ENCODE measurements around the gene RAPGEF3. TPM values are rescaled to one million over a fixed set of nuclear protein-coding genes. Genes with fewer than 3 reads are reported as not detected.

RAPGEF3 gene
- total RNA-seq, 2 donors from 2014 or later, result 1.1 to 2.7 TPM

DNA sequence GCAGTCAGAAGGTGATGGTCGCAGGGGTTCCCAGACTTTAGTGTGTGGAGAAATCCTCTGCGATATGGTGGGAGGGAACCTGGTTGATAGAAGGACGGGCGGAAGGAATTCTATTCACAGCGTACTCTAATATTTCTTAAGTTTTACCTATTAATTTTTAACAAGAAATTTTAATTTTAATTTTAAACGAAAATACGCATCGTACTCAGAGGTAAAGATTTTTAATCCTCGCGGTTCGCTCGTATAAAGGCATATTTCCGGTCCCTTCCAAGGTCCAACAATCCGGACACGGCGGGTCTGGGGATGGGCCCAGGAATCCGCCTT is 14.0 kb upstream of the RAPGEF3 start:
- DNase-seq (ENCODE audit: low spot score in 2 of 2) (no peak), ATAC-seq (no peak)
- Mint-ChIP-seq H3K36me3 (no peaks in the 10 kb centered on the region), H3K27ac (peak overlapping the region in 1 of 2 donors; percentile 81), H3K9me3 (no peaks in the 10 kb centered on the region)

DNA sequence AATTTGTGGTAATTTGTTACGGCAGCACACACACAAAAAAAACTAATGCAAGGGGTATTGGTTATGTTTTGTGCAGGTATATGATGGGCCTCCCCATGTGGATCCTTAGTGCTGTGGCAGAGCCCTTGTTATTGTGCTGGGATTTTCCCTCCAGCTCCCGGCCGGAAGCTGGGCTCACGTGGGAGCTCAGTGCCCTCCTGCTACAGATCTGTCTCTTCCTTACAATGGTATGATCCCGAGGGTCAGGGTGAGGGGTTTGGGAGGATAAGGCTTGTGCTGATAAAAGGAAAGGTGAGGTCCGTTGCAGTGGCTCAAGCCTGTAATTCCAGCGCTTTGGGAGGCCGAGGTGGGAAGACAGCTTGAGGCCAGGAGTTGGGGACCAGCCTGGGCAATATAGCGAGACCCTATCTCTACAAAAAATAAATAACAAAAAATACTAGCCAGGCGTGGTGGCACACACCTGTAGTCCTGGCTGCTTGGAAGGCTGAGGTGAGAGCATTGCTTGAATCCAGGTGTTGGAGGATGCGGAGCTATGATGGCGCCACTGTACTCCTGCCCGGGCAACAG is 13.5 kb upstream of the RAPGEF3 start:
- Mint-ChIP-seq H3K36me3 (no peaks in the 10 kb centered on the region), H3K9me3 (no peaks in the 10 kb centered on the region), H3K27ac (peak overlapping the region in 1 of 2 donors; percentile 81)
- DNase-seq (ENCODE audit: low spot score in 2 of 2), result no peak
- no peak for ATAC-seq

DNA sequence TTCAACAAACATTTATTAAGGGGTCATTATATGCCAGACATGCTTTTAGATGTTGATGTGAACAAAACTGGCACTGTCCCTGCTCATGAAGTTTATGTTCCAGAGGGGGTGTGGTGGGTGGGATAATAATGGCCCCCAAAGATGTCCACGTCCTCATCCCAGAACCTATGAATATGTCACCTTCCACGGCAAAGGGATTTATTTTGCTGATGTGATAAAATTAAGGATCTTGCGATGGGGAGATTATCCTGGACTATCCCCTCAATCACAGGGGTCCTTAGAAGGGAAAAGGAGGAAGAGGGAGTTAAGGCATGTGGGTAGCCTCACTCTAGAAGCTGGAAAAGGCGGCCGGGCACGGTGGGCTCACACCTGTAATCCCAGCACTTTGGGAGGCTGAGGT is 12.6 kb upstream of the RAPGEF3 start:
- DNase-seq (ENCODE audit: low spot score in 2 of 2), result no peak
- H3K36me3 Mint-ChIP-seq, result no peaks in the 10 kb centered on the region
- H3K27ac Mint-ChIP-seq, result no peak overlapping the region
- H3K9me3 Mint-ChIP-seq, result no peaks in the 10 kb centered on the region
- no peak for ATAC-seq

DNA sequence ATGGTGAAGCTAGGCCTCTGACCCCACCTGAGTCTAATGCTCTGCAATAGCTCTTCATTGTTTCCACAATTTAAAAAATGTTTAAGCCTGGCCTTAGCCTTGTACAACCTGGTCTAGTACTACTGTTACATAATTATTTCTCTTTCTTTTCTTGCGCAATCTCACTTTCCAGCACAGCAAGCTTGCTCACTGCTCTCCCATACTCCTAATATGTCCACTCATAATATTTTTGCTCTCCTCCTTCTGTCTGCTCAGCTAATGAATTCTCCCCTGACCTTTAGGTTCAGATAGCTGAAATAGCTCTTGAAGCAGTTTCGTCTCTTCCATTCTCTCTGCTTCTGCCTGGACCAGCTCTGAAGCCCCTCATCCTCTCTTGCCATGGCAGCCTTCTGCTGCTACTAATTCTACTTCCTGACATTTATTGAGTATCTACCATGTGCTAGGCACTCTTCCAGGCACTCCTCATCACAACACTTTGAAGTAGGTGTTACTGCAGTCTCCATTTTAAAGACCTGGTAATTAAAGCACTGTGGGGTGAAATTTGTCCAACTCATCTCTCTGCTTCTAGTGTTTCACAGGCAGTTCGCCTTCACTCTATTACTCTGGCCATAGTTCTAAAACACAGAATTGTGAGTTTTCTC is 11.5 kb upstream of the RAPGEF3 start:
- no peak for ATAC-seq
- H3K9me3 Mint-ChIP-seq, result no peaks in the 10 kb centered on the region
- no peak overlapping the region for H3K27ac Mint-ChIP-seq
- H3K36me3 Mint-ChIP-seq, result no peaks in the 10 kb centered on the region
- DNase-seq (ENCODE audit: low spot score in 2 of 2), result no peak

DNA sequence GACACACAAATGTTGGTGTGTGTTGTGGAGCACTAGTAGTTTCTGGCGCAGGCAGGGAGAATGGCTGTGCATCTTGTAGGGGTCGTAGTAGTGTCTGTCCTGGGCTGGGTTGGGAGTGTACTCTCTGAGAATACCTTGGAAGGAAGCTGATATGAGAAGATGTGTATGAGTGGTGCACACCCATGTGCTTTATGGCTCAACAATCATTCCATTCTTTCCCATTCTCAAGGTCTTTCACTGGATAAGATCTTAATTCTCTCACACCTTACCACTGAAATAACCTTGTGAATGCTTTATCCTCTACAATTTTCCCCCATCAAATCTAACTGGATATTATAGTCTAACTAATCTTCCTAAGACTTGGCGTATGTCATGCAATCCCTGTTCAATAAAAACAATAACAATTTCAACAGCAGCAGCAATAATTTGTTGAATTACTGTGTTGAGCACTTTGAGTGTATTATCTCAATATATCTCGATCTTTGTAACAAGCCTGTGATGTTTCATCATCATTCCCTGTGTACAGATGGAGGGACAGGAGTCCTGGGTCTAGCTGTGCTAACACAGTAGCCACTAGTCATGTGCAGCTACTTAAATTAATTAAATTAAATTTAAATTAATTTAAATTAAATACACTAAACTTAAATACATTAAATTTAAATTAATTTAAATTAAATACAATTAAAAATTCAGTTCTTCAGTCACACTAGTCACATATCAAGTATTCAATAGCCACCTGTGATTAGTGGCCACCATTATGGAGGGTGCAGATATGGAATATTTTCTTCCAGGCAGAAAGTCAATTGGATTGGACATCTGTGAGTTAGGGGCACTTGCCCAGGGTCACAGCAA is 10.8 kb upstream of the RAPGEF3 start:
- no peak for DNase-seq (ENCODE audit: low spot score in 2 of 2)
- Mint-ChIP-seq H3K9me3 (no peaks in the 10 kb centered on the region), H3K27ac (no peak overlapping the region), H3K36me3 (no peaks in the 10 kb centered on the region)
- no peak for ATAC-seq

DNA sequence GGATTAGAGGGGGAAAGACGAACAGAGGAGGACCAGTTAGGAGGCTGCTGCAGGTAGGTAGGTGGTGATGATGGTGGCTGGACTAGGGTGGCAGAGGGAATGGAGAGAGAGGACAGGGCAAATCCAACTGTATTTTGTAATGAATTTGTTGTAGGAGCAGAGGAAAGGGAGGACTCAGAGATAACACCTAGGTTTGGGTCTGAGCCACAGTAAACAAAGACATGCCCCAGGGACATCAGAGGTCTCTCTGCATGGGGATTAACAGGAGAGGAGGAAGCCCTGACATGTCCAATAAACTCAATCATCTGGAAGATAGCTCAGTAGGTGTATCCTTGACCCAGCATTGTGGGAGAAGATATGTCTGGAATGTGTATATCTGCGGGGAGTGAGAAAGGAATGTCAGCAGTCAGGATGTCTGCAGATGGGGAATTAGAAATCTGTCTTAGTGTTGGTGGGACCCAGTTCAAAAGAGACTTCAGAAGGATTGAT is 9.7 kb upstream of the RAPGEF3 start:
- Mint-ChIP-seq H3K27ac (no peak overlapping the region), H3K9me3 (no peaks in the 10 kb centered on the region), H3K36me3 (no peaks in the 10 kb centered on the region)
- ATAC-seq (no peak), DNase-seq (ENCODE audit: low spot score in 2 of 2) (no peak)

DNA sequence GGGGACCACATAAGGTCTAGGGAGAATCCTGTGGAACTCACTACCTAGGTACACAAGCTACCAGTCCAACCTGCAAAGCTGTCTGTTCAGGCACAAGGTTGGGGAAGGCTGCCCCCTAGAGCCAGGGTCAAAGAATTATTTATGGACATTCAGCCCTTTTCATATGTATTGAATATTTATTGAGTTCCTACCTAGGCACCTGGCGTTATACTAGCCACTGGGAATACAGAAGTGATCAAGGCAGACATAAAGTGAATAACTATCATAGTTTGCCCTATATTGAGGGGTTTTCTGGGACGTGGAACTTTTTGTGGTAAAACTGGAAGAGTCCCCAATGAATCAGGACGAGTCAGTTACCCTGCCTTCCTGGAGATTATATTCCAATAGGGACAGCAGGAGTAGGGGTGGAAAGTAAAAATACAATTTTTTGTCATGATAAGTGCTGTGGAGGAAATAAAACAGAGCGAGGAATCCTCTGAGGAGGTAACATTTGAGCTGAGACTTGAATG is 8.6 kb upstream of the RAPGEF3 start:
- Mint-ChIP-seq H3K36me3 (no peaks in the 10 kb centered on the region), H3K9me3 (no peaks in the 10 kb centered on the region), H3K27ac (no peak overlapping the region)
- DNase-seq (ENCODE audit: low spot score in 2 of 2), result peak in 1 of 2 donors; percentile 79
- peak; percentile 61 to 78 for ATAC-seq

DNA sequence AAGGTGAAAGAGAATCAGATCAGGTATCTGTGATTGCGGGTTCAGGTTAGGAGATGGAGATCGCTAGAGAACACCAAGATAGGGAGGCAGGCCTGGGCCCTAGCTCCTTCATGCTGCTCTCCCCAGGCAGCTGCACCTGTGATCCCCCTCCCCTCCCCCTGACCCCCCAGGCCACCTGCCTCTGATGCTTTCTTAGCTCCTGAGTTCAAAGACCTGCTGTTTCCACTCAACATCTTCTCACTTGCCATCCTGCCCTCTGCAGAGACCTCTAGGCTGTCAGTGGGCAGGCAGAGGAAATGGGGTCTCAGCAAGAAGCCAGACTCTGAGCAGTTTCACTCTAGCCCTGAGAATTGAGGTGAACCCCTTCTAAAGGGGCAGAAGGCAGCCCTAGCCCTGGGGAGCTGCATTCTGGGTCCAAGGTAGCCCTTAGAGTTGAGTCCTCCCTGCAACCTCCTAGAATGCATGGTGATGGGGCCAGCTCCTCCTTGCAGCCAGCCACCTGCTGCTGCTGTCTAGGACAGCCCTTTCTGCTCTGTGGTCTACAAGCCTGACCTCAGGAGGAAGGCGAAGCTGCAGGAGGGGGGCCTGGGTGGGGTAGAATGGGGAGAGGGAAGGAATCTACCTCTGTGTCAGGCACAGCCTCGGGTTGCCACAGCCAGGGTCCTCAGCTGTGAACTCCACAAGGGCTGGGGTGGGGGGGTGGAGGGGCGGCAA is 8.0 kb upstream of the RAPGEF3 start:
- Mint-ChIP-seq H3K27ac (no peak overlapping the region), H3K9me3 (no peaks in the 10 kb centered on the region), H3K36me3 (no peaks in the 10 kb centered on the region)
- ATAC-seq (peak in 1 of 2 donors; percentile 2), DNase-seq (ENCODE audit: low spot score in 2 of 2) (no peak)

DNA sequence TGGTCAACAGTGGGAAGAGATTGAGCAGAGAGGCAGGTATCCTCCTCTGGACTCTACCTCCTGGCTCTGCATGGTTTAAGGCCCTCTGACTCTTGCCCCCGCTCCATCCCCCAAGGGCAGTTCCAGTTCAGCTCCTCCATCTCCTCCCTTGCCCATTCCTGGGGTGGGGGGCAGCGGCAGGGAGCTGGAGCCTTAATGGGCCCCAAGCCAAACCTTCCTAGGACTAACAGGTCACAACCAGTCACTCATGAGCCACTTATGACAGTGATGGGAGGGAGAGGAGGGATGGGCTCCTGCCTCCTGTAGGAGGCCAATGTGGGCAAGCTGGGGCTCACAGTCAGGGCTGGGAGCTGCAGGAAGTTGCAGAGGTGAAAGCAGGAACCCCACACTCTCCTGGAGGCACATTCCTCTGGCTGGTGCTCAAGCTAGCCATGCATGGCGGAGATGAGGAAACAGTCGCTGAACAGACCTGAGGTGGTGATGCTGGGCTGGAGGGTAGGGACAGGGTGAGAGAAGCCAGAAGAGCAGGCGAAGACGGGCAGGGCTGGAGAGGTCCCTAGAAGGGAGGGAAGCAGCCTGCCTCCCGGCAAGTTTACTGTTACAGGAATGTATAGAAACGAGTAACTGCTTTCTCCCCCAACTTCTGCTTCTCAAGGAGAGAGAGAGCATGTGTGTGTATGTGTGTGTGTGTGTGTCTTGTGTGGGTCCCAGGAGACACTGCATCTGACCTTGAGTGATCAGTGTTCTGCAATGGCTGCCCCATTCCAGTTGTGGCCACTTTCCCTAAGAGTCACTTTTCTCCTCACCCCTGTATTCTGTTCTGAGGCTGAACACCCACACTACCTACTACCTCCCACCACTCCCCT is 5.0 kb upstream of the RAPGEF3 start:
- H3K36me3 Mint-ChIP-seq, result no peaks in the 10 kb centered on the region
- H3K27ac Mint-ChIP-seq, result no peak overlapping the region
- ATAC-seq (no peak), DNase-seq (ENCODE audit: low spot score in 2 of 2) (no peak)
- H3K9me3 Mint-ChIP-seq, result no peaks in the 10 kb centered on the region

DNA sequence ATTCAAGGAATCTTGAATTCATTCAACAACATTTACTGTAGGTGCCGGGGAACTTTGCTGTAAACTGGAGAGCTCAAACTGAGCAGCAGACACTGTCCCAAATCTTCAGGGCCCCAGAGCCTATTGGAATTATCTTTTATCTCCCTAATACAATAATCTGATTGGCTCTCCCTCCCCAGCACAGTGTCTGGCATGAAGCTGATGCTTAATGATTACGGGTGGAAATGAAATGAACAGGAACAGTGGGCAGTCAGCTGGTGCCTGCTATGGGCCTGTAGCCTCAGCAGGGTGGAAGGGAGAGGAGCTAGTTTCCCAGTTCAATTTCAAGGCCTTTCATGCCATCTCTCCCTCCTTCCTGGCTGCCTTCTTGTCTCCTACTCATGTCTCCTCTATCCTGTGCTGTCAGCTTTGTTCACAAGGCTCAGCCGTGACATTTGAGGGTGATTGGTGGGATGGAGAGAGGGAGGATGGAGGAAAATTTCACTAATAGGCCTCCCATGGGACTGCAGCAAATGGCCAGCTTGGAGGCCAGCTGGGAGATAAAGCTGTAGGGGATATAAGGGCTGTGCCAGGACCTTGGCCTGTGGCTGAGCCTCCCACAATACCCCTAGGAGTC is 4.3 kb upstream of the RAPGEF3 start:
- no peak for DNase-seq (ENCODE audit: low spot score in 2 of 2)
- no peak for ATAC-seq
- H3K9me3 Mint-ChIP-seq, result no peaks in the 10 kb centered on the region
- no peaks in the 10 kb centered on the region for H3K36me3 Mint-ChIP-seq
- H3K27ac Mint-ChIP-seq, result no peak overlapping the region

DNA sequence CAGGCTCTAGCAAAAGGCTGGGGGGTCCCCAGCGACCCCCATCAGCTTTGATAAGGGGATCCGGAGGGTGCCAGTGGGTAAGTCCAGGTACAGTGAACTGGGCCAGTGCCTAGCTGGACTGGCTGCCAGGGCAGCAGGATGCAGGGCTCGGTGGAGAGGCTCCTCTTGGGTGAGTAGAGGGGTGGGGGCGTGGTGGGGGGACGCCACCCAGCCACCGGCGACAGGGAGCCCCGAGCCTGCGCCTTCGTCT is 171 bp downstream of the RAPGEF3 start:
- DNase-seq (ENCODE audit: low spot score in 2 of 2), result no peak
- H3K27ac Mint-ChIP-seq, result no peak overlapping the region
- no peaks in the 10 kb centered on the region for H3K36me3 Mint-ChIP-seq
- no peak for ATAC-seq
- H3K9me3 Mint-ChIP-seq, result no peaks in the 10 kb centered on the region

DNA sequence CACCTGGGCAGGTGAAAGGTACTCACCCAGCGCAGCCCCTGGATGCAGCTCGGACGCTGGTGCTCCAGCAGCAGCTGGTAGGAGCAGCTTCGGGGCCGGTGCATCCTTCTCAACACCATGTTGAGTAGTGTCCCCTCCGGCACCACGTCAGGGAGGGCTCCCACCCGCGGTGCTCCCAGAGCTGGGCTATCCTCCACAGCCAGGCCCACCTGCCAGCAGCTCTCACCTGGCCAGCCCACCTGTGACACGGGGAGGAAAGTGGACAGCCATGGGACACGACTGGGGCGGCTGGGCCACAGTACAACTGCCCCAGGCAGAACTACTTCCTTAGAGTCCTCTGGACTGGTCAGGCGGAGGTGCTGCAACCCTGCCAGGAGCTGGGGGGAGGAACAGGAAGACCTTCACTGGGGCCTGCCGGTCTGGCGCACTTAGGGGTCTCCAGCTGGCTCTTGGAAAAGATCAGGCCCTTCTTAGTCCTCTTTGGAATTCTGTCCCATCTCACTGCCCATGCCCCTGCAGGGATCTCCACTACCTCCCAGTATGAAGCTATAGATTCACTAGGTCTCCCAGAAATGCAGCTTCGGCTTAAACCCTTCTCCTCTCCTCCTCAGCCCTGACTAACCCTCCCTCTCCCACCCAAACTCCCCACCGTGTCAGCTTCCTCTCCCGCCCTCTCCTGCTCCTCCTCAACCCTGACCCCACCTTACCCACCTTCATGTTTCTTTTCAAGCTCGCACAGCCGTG is 668 bp downstream of the RAPGEF3 start:
- Mint-ChIP-seq H3K9me3 (no peaks in the 10 kb centered on the region), H3K27ac (no peak overlapping the region), H3K36me3 (no peaks in the 10 kb centered on the region)
- DNase-seq (ENCODE audit: low spot score in 2 of 2) (no peak), ATAC-seq (no peak)

DNA sequence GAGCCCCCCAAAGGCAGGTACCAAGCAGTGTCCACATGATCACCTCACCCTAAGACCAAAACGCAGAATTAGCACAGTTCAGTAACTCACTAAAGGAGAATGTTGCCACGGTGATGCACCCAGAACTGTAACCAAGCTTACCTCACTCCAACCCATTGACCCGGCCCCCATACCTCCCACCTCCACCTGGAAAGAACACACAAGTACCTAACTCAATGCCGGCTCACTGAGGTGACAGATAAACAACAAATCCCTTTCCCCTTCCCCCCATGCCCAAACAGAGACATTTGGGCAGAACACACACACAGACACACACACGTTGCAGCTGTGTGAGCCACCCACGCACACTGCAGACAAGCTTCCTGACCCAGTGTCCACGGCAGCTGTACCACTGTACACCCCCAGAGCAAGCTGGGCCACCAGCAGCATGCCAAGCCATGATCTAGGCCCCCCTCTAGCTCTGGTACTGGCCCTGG is 1.3 kb downstream of the RAPGEF3 start:
- Mint-ChIP-seq H3K9me3 (no peaks in the 10 kb centered on the region), H3K36me3 (no peaks in the 10 kb centered on the region), H3K27ac (no peak overlapping the region)
- ATAC-seq (no peak), DNase-seq (ENCODE audit: low spot score in 2 of 2) (no peak)

DNA sequence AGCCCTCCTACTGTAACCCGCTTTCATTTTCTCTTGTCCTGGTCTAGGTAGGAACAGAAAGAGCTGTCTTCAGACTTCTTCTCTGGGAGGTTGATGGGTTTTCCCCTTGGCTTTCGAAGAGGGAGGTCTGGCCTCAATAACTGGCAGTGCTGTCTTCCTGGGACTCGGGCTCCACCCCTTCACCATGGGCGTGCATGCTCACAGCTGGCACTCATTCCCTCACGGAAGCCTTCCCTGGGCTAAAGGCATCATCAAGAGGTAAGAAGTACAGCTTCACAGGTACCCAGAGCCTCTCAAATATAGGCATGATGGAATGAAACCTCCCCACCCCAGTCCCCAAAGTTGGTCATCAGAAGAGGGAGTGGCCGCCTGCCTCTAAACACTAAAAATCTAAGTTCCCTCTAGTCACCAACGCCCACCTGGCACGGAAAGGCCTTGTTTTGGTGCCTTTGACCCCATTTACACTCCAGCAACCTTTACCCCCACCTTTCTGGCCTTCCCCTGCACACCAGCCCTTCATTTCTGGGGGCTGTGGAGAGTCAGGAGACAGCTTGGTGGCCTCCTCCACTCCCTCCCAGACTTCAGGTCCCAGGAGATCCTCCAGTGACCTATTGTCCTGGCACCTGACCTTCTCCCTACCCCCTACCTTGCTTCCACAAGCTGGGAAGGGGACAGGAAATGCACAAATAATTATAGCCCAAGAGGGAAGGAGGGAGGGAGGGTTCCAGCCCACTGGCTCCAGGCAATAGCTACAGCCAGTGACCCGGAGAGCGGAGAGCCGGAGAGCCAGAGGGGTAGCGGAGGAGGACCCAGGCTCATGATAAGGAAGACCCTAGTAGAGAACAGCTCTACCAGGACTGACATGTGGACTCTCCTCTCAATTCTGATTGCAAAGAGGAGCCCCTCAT is 2.8 kb downstream of the RAPGEF3 start:
- no peaks in the 10 kb centered on the region for H3K36me3 Mint-ChIP-seq
- no peaks in the 10 kb centered on the region for H3K9me3 Mint-ChIP-seq
- DNase-seq (ENCODE audit: low spot score in 2 of 2) (no peak), ATAC-seq (peak; percentile 23 to 28)
- peak overlapping the region in 1 of 2 donors; percentile 28 for H3K27ac Mint-ChIP-seq
